SKM-1 treated with dmso at 0.1 percent for 144 hours (cell line): ENCODE results near the gene LOXHD1.
A peak's percentile ranks its signal among the peaks of the same experiment; 100 is the strongest.

Experiments used
- DNase-seq: peaks from one replicate; lab custom pipeline; 2025; ENCODE audit not compliant: unreplicated experiment; lab: John Stamatoyannopoulos, UW

LOXHD1 gene

GRCh38 chr18:46547520-46547919, 109.5 kb downstream of the LOXHD1 start:
- DNase-seq = no peak

GRCh38 chr18:46546111-46546640, 110.8 kb downstream of the LOXHD1 start:
- DNase-seq = no peak

DNA sequence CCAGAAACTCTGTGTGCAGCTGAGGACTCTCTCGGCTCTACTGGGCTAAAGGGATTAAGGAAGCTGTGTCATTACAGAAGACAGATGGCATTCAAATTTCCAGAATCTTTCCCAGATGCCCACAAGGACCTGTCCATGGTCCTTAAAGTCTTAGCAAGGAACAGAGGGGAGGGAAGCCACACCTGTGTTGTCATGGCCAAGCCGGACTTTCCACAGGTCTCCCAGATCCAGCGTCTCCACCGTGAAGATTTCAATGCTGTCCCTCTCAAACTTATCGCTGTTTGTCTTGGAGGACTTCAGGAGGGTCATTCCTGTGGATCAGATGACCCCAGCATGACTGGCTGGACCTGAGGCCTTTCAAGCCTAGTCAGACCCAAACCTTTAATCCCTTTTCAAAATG, 114.5 kb downstream of the LOXHD1 start:
- no peak for DNase-seq

GRCh38 chr18:46541626-46542189, 115.3 kb downstream of the LOXHD1 start:
- DNase-seq = no peak

DNA sequence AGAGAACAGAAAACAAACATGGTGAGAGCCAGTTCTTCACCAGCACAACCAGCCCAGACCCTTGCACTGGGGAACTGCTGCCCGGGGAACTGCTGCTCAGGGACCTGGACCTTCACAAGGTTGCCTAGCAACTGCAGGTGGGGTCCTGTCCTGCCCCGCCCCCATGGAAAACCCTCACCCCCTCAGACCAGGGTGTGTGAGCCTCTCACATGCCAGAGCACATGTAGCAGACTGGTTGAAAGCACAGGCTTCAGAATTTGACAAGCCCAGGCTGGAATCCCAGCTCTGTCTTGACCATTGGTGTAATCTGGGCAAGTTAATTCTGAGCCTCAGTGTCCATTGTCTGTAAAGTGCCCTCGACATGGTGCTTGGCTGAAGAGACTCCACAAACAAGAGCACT, 118.6 kb downstream of the LOXHD1 start:
- no peak for DNase-seq

GRCh38 chr18:46536215-46536874, 120.7 kb downstream of the LOXHD1 start:
- no peak for DNase-seq

DNA sequence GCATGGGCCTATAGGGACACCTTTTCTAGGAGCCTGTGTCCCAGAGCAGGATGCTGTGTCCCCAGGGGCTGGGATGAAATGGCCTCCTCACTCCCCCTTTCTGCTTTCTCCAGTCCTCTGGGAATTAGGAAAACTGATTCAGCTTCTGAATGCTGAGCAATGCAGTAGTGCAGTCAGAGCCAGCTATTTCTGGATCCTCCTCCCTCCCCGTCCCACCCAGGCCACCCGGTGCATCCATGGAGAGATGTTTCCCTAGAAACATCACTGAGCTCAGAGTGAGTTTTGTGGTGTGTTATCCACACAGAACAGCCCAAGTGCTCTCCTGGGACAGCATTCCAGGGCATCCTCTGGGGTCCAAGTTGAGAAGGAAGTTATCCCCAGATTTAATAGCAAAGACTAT, 125.5 kb downstream of the LOXHD1 start:
- no peak for DNase-seq

GRCh38 chr18:46528037-46528436, 129.0 kb downstream of the LOXHD1 start:
- no peak for DNase-seq

DNA sequence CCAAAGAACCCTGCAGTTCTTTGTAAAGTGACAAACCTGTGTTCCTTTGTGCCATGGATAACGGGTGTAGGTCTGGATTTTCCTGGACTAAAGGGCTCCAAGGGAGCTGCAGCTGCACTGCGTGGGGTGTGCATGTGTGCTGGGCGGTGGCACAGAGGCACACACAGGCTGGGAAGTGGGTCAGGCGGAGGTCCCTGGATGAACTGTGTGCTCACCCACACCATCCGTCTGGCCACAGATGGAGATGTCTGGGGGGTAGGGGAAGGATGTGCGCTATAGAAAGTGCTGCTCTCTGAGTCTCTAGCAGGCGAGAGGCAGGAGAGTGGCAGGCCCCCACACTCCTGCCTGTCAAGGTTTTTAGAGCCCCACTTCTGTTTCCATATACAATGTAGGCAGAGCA, 137.2 kb downstream of the LOXHD1 start:
- no peak for DNase-seq

- no peak for DNase-seq
Measured at GRCh38 chr18:46518438-46518837, 138.6 kb downstream of the LOXHD1 start.

DNA sequence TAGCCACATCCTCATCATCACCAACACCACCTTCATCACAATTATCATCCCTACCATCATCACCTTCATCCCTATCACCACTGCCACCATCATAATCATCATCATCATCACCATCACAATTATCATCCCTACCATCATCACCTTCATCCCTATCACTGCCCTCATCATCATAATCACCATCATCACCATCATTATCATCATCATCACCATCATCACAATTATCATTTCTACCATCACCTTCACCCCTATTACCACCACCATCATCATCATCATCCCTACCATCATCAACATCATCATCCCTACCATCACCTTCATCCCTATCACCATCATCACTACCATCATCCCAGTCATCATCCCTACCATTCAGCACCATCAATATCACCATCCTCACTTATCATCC, 140.5 kb downstream of the LOXHD1 start:
- no peak for DNase-seq

DNA sequence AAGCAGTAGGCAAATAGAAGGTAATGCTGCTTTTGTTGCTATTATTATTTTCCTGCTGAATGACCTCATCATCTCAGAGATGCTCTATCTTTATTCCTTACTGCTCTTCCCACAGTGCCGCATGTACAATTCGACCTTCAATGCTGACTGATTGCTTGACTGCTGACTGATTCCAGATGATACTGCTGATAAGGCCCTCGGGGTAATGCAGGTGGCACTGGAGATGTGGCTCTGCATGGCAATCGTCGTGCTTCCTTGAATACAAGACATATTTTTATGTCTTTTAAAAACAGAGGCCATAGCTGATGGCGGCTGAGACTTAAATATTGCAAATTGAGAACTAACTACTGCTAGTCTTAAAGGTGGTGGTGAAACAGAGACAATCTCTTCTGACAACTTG, 146.6 kb downstream of the LOXHD1 start:
- DNase-seq = no peak

DNA sequence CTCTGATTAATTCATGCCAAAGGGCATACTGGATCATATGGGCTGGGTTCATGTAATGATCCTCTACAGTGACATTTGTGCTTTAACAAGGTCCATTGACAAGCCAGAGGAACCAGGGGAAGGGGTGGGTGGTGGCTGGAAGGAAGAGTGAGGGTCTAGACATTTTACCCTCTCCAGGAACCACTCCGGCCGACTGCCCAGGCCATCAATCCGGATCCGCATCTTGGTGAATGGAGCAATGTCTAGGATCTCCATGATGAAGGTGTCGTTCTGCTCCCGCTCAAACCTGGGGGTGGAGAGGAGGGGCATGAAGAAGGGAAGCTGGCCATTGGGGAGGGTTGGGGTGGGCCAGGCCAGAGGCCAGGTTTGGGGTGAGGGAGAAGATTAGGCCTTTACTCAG, 147.5 kb downstream of the LOXHD1 start:
- no peak for DNase-seq

DNA sequence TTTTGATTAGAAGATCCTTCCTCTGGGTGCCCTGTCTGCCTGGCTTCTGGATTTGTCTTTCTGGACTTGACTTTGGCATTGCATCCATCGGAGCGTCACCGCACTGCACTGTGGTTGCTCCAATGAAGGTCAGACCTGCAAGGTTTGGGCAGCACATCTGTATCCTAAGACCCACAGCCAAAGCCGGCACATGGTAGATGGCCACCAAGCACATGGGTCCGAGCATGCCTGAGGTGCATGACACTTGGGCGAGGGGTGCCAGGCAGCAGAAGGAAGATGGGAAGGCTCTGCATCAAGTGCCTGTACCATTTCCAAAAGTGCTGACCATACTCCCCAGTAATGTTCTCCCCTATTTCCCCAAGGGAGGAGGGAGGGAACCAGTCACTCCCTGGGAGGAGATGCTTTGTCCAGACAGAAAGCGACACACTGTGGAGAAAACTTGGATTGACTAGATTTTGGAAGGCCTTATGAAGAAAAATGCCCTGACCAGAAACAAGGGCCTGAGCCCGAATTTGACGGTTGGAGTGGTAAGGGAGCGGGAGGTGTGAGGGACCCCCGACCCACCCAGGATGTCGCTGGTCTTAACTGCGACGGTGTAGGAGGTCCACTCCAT, 149.9 kb downstream of the LOXHD1 start:
- DNase-seq = no peak

- DNase-seq = no peak
Measured at GRCh38 chr18:46502444-46502843, 154.6 kb downstream of the LOXHD1 start.

DNA sequence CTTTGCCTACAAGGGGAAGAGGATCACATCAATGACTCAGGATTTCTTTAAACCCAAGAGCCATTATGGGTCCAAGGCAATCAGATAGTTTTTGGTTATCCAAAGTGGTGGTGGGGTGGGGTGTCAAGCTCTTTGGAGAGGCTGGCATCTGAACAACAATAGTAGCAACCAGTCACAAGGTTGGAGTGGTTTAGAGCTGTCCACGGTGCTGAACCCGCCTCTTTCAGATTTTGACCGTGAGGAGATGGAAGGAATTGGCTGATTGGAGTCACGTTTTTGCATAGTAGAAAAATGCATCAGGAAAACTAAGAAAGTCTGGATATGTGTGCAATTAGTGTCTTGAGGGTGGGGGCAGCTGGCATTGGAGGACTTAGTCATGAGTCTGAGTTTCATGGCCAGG, 159.9 kb downstream of the LOXHD1 start:
- peak; percentile 7 for DNase-seq

- DNase-seq = no peak
Measured at GRCh38 chr18:46488471-46489213, 168.4 kb downstream of the LOXHD1 start.

- DNase-seq = no peak
Measured at GRCh38 chr18:46485675-46486194, 171.3 kb downstream of the LOXHD1 start.

DNA sequence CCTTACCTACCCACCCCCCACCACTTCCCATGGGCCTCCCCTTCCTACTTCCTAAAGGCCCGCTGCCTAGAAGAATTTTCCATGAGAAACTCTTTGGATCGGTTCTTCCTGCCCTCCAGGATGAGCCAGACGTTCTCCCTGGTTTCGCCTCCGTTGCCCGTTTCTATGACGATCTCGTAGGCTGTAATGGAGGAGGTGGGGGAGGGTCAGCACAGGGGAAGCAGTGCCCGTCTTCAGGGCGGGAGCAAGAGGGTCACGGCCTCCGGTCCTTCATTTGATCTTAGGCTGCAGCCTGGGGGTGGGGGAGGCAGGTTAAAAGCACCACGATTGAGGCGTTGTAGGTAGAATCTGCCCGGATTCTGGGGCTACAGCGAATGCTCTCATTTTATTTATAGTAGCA, 172.0 kb downstream of the LOXHD1 start:
- no peak for DNase-seq

DNA sequence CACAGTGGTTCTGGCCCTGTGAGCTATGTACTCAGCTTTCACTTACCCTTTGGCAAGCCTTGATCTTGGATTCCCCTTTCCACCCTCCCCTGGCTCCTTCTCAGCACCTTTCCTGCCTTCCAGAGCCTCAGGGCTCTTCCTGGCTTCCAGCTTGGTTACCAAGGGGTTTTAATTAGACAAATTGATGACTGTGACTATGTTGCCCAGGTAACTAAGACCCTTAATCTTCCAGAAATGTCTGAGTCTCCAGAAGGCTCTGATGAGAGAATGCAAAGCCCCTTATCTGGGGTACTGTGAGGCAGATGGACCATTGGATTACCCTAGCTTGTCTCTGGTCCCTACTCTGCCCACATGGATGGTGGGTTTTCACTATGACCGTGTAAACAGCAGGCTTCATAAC, 174.2 kb downstream of the LOXHD1 start:
- DNase-seq = no peak

DNA sequence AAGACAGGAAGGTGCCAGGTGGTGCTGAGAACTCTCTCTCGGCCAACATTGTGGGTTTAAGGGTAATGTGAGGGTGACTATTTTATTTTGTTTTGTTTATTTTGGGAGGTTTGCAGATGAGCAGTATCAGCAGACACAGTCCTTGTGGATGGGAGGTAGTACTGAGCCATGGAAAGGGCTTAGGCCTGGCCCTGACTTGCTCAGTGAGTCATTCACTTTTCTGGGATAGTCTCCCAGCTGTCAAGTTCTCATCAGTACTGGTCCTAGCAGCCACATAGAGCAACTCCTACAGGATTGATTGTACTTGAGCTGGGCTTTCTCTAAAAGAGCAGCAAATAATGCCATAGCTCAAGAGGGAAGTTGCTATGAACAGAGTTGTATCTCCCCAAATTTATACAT, 175.2 kb downstream of the LOXHD1 start:
- no peak for DNase-seq
